Measurements from ENCODE around the gene APOL1. TPM values are rescaled to one million over a fixed set of nuclear protein-coding genes. Genes with fewer than 3 reads are reported as not detected.

Gene APOL1
- total RNA-seq, 1 donor from 2014 or later, result 1.7 TPM

DNA sequence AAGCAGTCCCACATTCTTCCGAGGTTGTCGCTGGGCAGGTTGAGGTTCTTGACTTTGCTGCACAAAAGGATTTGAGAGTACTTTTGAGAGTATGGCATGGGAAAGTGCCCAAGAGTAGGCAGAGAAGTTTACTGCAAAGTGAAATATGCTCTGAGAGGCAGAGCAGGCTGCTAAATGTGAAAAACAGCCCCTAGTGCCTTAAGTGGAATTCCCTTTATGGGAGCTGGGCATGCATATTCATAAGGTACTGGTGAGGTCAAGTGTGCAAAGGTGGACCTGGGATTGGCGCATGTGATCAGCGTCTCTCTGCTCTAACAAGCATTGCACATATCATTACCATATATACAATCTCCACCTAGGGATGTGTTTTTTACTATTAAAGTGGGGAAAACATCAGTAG, 39.3 kb upstream of the APOL1 start:
- Mint-ChIP-seq H3K27ac (no peak overlapping the region), H3K27me3 (ENCODE audit: low read depth) (no peaks in the 10 kb centered on the region), H3K9me3 (peaks cover 22% of the 10 kb centered on the region), H3K4me3 (no peak overlapping the region), H3K4me1 (peaks cover 38% of the 10 kb centered on the region), H3K36me3 (peaks cover 8% of the 10 kb centered on the region)
- no peak for DNase-seq (ENCODE audit: low spot score in 2 of 2, unreplicated experiment in 2 of 2)
- TF ChIP-seq, protein P1, sequence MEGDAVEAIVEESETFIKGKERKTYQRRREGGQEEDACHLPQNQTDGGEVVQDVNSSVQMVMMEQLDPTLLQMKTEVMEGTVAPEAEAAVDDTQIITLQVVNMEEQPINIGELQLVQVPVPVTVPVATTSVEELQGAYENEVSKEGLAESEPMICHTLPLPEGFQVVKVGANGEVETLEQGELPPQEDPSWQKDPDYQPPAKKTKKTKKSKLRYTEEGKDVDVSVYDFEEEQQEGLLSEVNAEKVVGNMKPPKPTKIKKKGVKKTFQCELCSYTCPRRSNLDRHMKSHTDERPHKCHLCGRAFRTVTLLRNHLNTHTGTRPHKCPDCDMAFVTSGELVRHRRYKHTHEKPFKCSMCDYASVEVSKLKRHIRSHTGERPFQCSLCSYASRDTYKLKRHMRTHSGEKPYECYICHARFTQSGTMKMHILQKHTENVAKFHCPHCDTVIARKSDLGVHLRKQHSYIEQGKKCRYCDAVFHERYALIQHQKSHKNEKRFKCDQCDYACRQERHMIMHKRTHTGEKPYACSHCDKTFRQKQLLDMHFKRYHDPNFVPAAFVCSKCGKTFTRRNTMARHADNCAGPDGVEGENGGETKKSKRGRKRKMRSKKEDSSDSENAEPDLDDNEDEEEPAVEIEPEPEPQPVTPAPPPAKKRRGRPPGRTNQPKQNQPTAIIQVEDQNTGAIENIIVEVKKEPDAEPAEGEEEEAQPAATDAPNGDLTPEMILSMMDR (IDR thresholded peaks at IDR 0.05; ENCODE audit: unreplicated experiment), result no peak

- Mint-ChIP-seq H3K27me3 (ENCODE audit: low read depth) (no peaks in the 10 kb centered on the region), H3K4me1 (peaks cover 40% of the 10 kb centered on the region), H3K4me3 (no peak overlapping the region), H3K27ac (no peak overlapping the region), H3K36me3 (no peaks in the 10 kb centered on the region), H3K9me3 (peaks cover 8% of the 10 kb centered on the region)
- TF ChIP-seq, protein P1 (IDR thresholded peaks at IDR 0.05; ENCODE audit: unreplicated experiment), result no peak
- no peak for DNase-seq (ENCODE audit: low spot score in 2 of 2, unreplicated experiment in 2 of 2)
Observed at GRCh38 chr22:36215981-36216380, 37.0 kb upstream of the APOL1 start.

- H3K27me3 Mint-ChIP-seq (ENCODE audit: low read depth), result no peaks in the 10 kb centered on the region
- H3K4me3 Mint-ChIP-seq, result no peak overlapping the region
- no peak overlapping the region for H3K27ac Mint-ChIP-seq
- no peaks in the 10 kb centered on the region for H3K36me3 Mint-ChIP-seq
- TF ChIP-seq, protein P1 (IDR thresholded peaks at IDR 0.05; ENCODE audit: unreplicated experiment), result no peak
- no peak for DNase-seq (ENCODE audit: low spot score in 2 of 2, unreplicated experiment in 2 of 2)
- H3K9me3 Mint-ChIP-seq, result peaks cover 5% of the 10 kb centered on the region
- H3K4me1 Mint-ChIP-seq, result peaks cover 46% of the 10 kb centered on the region
Observed at GRCh38 chr22:36218648-36219193, 34.2 kb upstream of the APOL1 start.

DNA sequence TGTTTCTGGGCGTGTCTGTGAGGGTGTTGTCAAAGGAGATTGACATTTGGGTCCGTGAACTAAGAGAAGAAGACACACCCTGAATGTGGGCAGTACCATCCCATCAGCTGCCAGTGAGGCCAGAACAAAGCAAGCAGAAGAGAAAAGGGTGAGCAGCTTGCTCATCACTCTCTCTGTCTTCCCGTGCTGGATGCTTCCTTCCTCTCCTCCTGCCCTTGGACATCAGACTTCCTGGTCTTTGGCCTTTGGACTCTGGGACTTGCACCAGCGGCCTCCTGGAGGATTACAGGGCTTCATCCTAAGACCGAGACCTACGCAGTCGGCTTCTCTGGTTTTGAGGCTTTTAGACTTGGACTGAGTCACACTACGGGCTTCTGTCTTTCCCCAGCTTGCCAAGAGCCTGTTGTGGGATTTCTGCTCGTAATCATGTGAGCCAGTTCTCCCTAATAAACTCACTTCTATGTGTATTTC, 32.4 kb upstream of the APOL1 start:
- Mint-ChIP-seq H3K27me3 (ENCODE audit: low read depth) (no peaks in the 10 kb centered on the region), H3K36me3 (peaks cover 6% of the 10 kb centered on the region), H3K4me3 (no peak overlapping the region), H3K27ac (peak overlapping the region; percentile 52), H3K9me3 (peaks cover 5% of the 10 kb centered on the region), H3K4me1 (peaks cover 32% of the 10 kb centered on the region)
- TF ChIP-seq, protein P1 (IDR thresholded peaks at IDR 0.05; ENCODE audit: unreplicated experiment), result no peak
- DNase-seq (ENCODE audit: low spot score in 2 of 2, unreplicated experiment in 2 of 2), result no peak

GRCh38 chr22:36221799-36222751, 30.9 kb upstream of the APOL1 start:
- peak; percentile 48 to 64 for DNase-seq (ENCODE audit: low spot score in 2 of 2, unreplicated experiment in 2 of 2)
- Mint-ChIP-seq H3K36me3 (peaks cover 16% of the 10 kb centered on the region), H3K27me3 (ENCODE audit: low read depth) (no peaks in the 10 kb centered on the region), H3K9me3 (peaks cover 5% of the 10 kb centered on the region), H3K27ac (peak overlapping the region; percentile 32), H3K4me1 (peaks cover 23% of the 10 kb centered on the region), H3K4me3 (no peak overlapping the region)
- TF ChIP-seq, protein P1 (IDR thresholded peaks at IDR 0.05; ENCODE audit: unreplicated experiment), result peak; percentile 37
